ENCODE results near the gene CYP19A1.
"Not testable (repeated sequence)": the region's sequence is repeated elsewhere in the genome, so short reads cannot be mapped to it uniquely, and the experiment has no call there.

CYP19A1 gene

GRCh38 chr15:51288143-51289065, 50.0 kb downstream of the CYP19A1 start:
- DNase-seq = no peak

GRCh38 chr15:51286816-51287215, 51.6 kb downstream of the CYP19A1 start:
- DNase-seq = no peak

- DNase-seq = no peak
Measured at GRCh38 chr15:51285399-51285798, 53.0 kb downstream of the CYP19A1 start.

- no peak for DNase-seq
Measured at GRCh38 chr15:51284871-51285270, 53.5 kb downstream of the CYP19A1 start.

GRCh38 chr15:51283026-51283425, 55.4 kb downstream of the CYP19A1 start:
- no peak for DNase-seq

- not testable (repeated sequence) for DNase-seq
Measured at GRCh38 chr15:51282241-51282640, 56.2 kb downstream of the CYP19A1 start.

- DNase-seq = no peak
Measured at GRCh38 chr15:51281368-51281967, 56.9 kb downstream of the CYP19A1 start.

GRCh38 chr15:51280838-51281237, 57.6 kb downstream of the CYP19A1 start:
- DNase-seq = no peak

GRCh38 chr15:51279391-51279790, 59.0 kb downstream of the CYP19A1 start:
- DNase-seq = no peak

- DNase-seq = no peak
Measured at GRCh38 chr15:51277101-51277500, 61.3 kb downstream of the CYP19A1 start.

GRCh38 chr15:51274956-51275355, 63.4 kb downstream of the CYP19A1 start:
- DNase-seq = no peak

GRCh38 chr15:51270706-51271105, 67.7 kb downstream of the CYP19A1 start:
- DNase-seq = no peak

- no peak for DNase-seq
Measured at GRCh38 chr15:51269496-51269895, 68.9 kb downstream of the CYP19A1 start.

GRCh38 chr15:51267703-51268083, 70.7 kb downstream of the CYP19A1 start:
- DNase-seq = no peak

- no peak for DNase-seq
Measured at GRCh38 chr15:51267051-51267702, 71.2 kb downstream of the CYP19A1 start.

GRCh38 chr15:51266656-51267050, 71.7 kb downstream of the CYP19A1 start:
- DNase-seq = no peak

GRCh38 chr15:51265037-51265555, 73.3 kb downstream of the CYP19A1 start:
- DNase-seq = no peak

GRCh38 chr15:51263726-51264125, 74.7 kb downstream of the CYP19A1 start:
- DNase-seq = no peak

GRCh38 chr15:51263116-51263515, 75.3 kb downstream of the CYP19A1 start:
- DNase-seq = no peak

- no peak for DNase-seq
Measured at GRCh38 chr15:51262463-51262862, 75.9 kb downstream of the CYP19A1 start.

- not testable (repeated sequence) for DNase-seq
Measured at GRCh38 chr15:51261113-51261512, 77.3 kb downstream of the CYP19A1 start.

GRCh38 chr15:51260202-51260601, 78.2 kb downstream of the CYP19A1 start:
- DNase-seq = no peak

GRCh38 chr15:51255533-51255932, 82.9 kb downstream of the CYP19A1 start:
- no peak for DNase-seq

- DNase-seq = no peak
Measured at GRCh38 chr15:51253366-51253765, 85.0 kb downstream of the CYP19A1 start.

All from NCI-H524 treated with DMSO at 0.1 percent for 48 hours (cell line).